ENCODE data around the gene AGXT2.

The AGXT2 gene

GRCh38 chr5:35061211-35061770, 13.5 kb upstream of the AGXT2 start:
- Histone ChIP-seq H3K4me3 (ENCODE audit: low read depth in 1 of 2, low read length in 1 of 2) (no peak overlapping the region), H3K4me1 (ENCODE audit: control insufficient read depth in 1 of 2, insufficient read depth in 1 of 2, low read depth in 1 of 2, low read length in 1 of 2) (no peaks in the 10 kb centered on the region), H3K9me3 (no peaks in the 10 kb centered on the region), H3K36me3 (no peaks in the 10 kb centered on the region), H3K27ac (no peak overlapping the region), H3K27me3 (no peaks in the 10 kb centered on the region)
- no peak for TF ChIP-seq CTCF (IDR thresholded peaks at IDR 0.05)

- Histone ChIP-seq H3K9me3 (no peaks in the 10 kb centered on the region), H3K36me3 (no peaks in the 10 kb centered on the region), H3K27me3 (no peaks in the 10 kb centered on the region), H3K4me1 (ENCODE audit: control insufficient read depth in 1 of 2, insufficient read depth in 1 of 2, low read depth in 1 of 2, low read length in 1 of 2) (no peaks in the 10 kb centered on the region), H3K27ac (no peak overlapping the region), H3K4me3 (ENCODE audit: low read depth in 1 of 2, low read length in 1 of 2) (no peak overlapping the region)
- TF ChIP-seq CTCF (IDR thresholded peaks at IDR 0.05): no peak
Measured at GRCh38 chr5:35060236-35060635, 12.5 kb upstream of the AGXT2 start.

- no peak overlapping the region for H3K4me3 ChIP-seq (ENCODE audit: low read depth in 1 of 2, low read length in 1 of 2)
- no peaks in the 10 kb centered on the region for H3K4me1 ChIP-seq (ENCODE audit: control insufficient read depth in 1 of 2, insufficient read depth in 1 of 2, low read depth in 1 of 2, low read length in 1 of 2)
- H3K27ac ChIP-seq: no peak overlapping the region
- H3K27me3 ChIP-seq: no peaks in the 10 kb centered on the region
- no peaks in the 10 kb centered on the region for H3K9me3 ChIP-seq
- no peak for TF ChIP-seq CTCF (IDR thresholded peaks at IDR 0.05)
- H3K36me3 ChIP-seq: no peaks in the 10 kb centered on the region
Measured at GRCh38 chr5:35059251-35059650, 11.5 kb upstream of the AGXT2 start.

- Histone ChIP-seq H3K27ac (no peak overlapping the region), H3K9me3 (no peaks in the 10 kb centered on the region), H3K27me3 (no peaks in the 10 kb centered on the region), H3K4me1 (ENCODE audit: control insufficient read depth in 1 of 2, insufficient read depth in 1 of 2, low read depth in 1 of 2, low read length in 1 of 2) (no peaks in the 10 kb centered on the region), H3K36me3 (no peaks in the 10 kb centered on the region), H3K4me3 (ENCODE audit: low read depth in 1 of 2, low read length in 1 of 2) (no peak overlapping the region)
- TF ChIP-seq CTCF (IDR thresholded peaks at IDR 0.05): no peak
Measured at GRCh38 chr5:35058374-35058788, 10.6 kb upstream of the AGXT2 start.

- H3K9me3 ChIP-seq: no peaks in the 10 kb centered on the region
- no peak overlapping the region for H3K27ac ChIP-seq
- H3K4me1 ChIP-seq (ENCODE audit: control insufficient read depth in 1 of 2, insufficient read depth in 1 of 2, low read depth in 1 of 2, low read length in 1 of 2): no peaks in the 10 kb centered on the region
- H3K36me3 ChIP-seq: no peaks in the 10 kb centered on the region
- no peak overlapping the region for H3K4me3 ChIP-seq (ENCODE audit: low read depth in 1 of 2, low read length in 1 of 2)
- TF ChIP-seq CTCF (IDR thresholded peaks at IDR 0.05): no peak
- H3K27me3 ChIP-seq: no peaks in the 10 kb centered on the region
Measured at GRCh38 chr5:35056686-35057085, 8.9 kb upstream of the AGXT2 start.

GRCh38 chr5:35052838-35053237, 5.1 kb upstream of the AGXT2 start:
- H3K9me3 ChIP-seq: no peaks in the 10 kb centered on the region
- TF ChIP-seq CTCF (IDR thresholded peaks at IDR 0.05): no peak

More at GRCh38 chr5:35052838-35053237, 5.1 kb upstream of the AGXT2 start:
- Histone ChIP-seq H3K36me3 (no peaks in the 10 kb centered on the region), H3K4me1 (ENCODE audit: control insufficient read depth in 1 of 2, insufficient read depth in 1 of 2, low read depth in 1 of 2, low read length in 1 of 2) (no peaks in the 10 kb centered on the region), H3K4me3 (ENCODE audit: low read depth in 1 of 2, low read length in 1 of 2) (no peak overlapping the region), H3K27me3 (no peaks in the 10 kb centered on the region), H3K27ac (no peak overlapping the region)

All from neutrophil (primary cell).